ENCODE measurements around the gene CYB561D1.
"Not testable (repeated sequence)": the region's sequence is repeated elsewhere in the genome, so short reads cannot be mapped to it uniquely, and the experiment has no call there.

CYB561D1 gene, protein sequence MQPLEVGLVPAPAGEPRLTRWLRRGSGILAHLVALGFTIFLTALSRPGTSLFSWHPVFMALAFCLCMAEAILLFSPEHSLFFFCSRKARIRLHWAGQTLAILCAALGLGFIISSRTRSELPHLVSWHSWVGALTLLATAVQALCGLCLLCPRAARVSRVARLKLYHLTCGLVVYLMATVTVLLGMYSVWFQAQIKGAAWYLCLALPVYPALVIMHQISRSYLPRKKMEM

DNA sequence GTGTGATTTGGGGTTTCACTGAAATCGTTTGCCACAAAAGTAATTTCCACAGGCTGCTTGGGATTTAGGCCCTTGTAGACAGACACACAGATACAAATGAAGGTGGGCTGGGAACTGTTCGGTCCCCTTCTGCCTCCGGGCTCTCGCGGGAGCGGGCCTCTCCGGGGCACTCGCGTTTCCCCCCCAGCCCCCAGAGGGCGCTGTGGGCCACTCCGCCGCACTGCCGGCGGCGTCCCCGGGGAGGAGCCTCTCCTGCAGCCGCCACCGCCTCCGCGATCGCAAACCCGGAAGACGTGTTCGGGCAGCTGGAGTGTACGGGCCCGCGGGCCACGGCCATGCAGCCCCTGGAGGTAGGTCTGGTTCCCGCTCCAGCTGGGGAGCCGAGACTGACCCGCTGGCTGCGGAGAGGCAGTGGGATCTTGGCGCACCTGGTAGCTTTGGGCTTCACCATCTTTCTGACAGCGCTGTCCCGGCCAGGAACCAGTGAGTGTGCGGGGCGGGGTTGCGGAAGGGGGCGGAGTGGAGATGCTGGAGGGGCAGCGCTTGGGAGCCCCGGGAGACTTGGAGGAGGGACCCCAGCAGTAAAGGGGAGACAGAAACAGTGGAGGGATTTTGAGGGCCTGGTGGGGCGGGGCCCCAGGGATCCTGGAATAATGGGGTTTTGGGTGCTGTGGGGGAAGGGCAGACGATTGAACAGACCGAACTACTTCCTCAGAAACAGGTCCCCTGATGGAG lies at the start of gene CYB561D1:
CYB561D1 (plus strand) TSS at position 290 of the 735 bp plus-strand sequence; CDS start at position 336, 46 bp downstream.
- DNase-seq = peak; percentile 88

DNA sequence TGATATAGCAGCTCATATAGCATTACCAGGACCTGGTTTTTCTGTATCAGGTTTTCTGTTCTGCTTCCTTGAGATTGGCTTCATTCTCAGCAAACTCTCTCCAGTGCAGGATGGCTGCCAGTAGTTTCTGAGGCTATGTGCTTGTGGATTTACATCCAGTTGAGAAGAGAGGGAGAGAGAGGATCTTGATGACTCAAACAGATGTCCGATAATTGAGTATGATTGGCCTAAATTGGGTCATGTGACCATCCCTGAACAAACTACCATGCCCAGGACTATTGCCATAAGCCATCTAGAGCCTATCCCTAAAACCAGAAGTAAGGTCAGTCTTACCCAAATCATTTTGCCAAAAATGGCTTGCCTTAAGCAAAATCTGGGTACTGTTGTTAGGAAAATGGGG lies 49.5 kb upstream of the CYB561D1 start:
- no peak for DNase-seq

DNA sequence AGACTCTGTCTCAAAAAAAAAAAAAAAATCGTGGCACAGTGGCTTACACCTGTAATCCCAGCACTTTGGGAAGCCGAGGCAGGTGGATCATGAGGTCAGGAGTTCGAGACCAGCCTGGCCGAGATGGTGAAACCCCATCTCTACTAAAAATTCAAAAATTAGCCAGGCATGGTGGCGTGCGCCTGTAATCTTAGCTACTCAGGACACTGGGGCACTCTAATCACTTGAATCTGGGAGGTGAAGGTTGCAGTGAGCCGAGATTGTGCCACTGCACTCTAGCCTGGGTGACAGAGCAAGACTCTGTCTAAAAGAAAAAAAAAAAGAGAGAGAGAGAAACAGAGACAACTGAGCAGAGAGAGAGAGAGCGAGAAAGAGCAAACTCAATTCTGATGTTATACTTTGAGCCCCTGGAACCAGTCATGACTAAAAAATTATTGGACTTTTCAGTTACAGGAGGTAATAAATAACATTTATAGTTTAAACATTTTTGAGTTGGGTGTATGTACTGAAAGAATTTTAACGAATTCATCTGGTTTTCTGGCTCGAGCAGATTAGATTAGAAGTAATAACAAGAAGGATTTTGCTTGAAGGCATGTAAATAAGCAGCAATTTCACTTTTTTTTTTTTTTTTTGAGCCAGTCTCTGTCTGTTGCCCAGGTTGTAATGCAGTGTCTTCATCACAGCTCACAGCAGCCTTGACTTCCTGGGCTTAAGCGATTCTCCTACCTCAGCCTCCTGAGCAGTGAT lies 47.8 kb upstream of the CYB561D1 start:
- DNase-seq = not testable (repeated sequence)

DNA sequence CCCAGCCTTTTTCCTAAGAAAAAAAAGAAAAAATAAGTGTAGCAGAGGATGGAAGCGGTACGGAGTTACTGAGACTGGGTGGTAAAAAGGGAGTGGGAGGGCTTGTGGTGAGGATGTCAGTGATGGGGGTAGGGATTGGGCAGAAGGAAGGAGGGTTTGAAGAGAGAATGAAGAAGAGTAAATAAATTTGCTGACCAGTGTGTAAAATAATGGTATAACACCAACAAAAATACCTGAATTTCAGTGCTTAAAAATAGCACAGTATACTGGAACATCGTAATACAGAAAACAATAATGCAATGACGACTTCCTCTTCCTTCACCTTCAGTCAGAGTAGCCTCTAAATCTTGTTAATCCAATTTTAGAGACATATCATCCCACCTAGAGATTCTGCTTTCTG lies 46.4 kb upstream of the CYB561D1 start:
- no peak for DNase-seq

DNA sequence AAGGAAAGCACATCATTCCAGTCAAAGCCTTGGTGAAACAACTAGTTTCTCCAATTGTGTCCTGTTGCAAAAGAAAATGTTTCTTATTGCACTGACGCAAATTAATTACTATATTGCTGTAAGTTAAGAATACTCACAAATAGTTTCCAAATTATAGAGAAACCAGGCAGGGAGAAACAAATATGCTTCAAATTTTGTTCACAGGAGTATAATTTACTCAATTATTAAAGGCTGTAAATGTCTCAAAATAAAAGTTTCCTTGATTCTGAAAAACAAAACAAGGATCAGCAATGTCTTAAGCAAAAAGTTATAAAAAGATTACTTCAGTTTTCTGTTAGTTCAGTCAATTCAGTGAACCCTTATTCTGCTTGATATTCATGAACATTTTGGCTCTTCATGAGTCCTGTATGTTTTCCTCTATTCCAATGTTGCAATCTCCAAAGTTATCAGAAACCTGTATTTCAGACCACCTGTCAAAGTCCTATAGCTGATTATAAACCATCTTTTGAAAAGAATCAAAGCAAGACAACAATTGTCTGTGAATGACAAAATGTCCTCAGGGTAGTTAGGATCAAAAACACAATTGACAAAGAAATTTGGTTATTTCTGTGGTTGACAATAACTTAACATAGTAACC lies 39.3 kb upstream of the CYB561D1 start:
- no peak for DNase-seq

DNA sequence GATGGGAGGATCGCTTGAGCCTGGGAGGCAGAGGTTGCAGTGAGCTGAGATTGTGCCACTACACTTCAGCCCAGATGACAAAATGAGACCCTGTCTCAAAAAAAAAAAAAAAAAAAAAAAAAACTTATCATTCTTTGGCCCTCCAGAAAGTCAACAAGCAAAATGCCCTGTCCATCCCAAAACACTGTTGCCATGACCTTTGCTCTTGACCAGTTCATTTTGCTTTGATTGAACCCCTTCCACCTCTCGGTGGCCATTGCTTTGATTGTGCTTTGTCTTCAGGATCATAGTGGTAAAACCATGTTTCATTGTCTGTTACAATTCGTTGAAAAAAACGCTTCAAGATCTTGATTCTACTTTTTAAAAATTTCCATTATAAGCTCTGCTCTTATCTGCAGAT lies 36.1 kb upstream of the CYB561D1 start:
- no peak for DNase-seq

DNA sequence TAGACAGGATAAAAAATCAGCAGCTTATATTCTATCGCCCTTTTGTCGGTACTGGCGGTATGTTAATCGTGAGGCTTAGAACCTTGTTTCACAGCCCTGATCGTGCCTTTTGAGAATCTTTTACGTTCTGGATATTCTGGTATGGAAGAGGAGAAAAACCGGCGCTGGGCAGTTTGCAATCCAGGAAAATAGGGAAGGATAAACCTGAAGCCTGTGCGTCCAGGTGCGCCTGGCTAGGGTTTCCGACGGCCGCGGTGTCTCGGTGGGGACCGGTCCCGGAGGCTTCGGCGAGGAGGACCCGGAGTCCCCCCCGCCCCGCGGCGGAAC lies 27.8 kb upstream of the CYB561D1 start:
- DNase-seq = no peak

DNA sequence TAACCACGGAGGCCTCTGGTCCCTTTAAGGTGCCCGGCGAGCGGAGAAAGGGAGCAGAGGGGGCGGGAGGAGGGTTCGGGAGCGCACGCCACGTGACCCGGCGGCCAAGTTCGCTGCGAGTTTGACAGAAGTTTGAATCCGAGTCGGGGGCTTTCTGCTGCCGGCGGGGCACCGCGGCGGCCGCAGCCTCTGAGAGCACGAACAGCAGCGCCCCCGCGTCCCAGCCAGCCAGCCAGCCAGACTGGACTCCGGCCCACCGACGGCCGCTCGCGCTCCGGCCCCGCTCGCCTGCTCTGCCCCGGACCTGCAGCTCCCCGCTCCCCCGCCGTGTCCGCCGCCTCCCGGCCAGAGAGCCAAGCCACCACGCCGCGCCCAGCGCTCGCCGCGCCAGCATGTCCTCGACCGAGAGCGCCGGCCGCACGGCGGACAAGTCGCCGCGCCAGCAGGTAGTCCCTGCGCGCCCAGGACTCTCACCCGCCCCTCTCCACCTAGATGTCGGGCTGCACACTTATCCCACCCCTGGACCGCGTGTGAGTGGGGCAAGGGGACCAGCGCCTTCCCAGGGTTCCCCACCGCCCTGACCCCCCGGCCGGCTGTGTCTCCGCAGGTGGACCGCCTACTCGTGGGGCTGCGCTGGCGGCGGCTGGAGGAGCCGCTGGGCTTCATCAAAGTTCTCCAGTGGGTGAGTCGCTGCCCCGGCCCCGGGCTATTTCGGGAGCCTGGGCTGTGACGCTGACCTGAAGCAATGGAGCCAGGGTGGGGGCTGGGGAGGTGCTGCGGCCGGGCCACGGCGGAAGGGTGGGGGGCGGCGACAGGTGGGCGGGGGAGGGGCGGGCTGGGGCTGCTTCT lies 27.2 kb upstream of the CYB561D1 start, which contains the start of gene SYPL2:
SYPL2 (plus strand) TSS at position 95 of the 849 bp plus-strand sequence; CDS start at position 393, 298 bp downstream.
- no peak for DNase-seq

DNA sequence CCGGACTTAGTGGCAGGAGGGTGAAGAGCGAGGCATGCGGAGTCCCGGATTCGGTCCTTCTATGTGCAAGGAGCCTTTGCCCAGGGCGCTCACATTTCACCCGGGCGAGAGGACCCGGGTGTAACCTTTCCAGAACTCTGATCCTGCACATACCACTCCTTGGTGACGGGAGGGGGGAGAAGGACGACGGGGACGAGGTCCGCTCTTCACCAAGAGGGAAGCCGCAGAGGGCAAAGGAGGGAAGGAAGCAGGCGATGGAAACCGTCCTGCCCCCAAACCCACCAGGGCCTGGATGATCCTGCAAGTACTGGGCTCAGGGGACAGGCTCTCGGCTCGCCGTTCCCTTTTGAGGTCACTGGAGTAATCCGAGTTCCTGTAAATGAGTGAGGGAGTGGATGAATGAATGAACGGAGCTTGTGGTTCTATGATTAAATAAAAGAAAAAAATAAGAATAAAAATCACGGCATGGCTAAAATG lies 26.6 kb upstream of the CYB561D1 start:
- DNase-seq = no peak

DNA sequence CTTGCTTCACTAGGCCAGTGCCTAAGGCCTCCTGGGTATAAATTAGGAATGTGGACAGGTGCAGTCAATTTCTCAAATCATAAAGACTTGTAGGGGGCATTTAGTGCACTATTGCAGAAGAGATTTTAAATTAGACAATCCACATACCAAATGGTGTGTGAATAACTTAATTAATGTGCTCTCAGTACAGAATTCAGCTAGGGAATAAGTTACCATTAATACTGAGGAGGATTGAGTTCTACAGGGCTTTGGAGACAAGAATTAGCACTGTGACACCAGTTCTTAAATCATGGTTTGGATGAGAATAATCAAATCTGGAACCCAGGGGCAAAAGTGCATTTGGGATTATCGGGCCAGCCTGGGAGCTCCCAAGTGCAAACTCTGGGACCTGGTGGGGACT lies 25.8 kb upstream of the CYB561D1 start:
- DNase-seq = no peak

DNA sequence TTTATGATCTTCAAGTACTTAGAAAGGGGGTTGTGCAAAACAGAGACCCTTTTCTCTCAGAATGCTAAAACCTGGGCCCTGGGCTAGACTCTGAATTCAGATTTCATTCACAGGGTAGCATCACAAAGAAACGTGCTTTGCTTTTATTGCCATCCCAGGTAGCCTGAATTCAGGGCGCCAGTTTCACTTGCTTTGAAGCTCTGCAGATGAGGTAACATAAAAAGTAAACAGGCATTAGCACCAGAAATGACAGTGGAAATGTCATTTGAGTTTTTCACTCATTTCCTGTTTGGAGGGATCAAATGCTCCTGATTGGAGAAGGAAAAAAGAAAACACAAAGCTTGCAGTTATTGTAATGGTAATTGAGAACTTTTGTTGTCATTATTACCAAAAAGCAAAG lies 25.0 kb upstream of the CYB561D1 start:
- no peak for DNase-seq

DNA sequence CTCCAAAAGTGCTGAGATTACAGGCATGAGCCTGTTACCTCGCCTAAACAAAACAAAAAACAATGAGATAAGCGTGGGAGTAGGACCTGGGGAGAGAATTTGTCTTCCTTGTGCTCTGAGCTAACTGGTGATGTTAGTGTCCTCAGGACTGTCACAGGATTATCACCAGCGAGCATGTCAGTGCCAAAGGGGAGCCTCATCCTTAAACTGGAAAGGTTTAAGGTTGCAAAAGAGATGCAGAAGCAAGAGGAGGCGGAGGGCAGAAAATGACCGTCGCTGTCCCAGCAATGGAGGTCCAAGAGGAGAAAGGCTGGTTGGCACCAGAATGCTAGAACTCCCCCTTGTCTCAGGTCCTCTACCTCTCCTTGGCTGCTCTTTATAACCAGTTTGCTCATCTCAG lies 23.6 kb upstream of the CYB561D1 start:
- no peak for DNase-seq

DNA sequence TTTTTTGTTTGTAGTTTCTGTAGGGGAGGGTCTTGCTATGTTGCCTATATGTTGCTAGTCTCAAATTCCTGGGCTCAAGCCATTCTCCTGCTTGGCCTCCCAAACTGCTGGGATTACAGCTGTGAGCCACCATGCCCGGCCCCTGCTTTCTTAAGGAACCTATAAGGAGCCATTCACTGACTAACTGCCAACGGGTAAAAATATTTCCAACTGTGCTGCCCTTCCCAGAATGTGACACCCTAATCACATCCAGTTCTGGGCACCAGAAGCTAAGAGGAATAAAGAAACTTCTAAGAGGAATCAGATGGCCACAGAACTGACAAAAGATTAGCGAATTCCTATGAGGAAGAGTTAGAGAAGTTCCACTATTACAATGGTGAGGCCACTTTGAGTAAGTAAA lies 21.1 kb upstream of the CYB561D1 start:
- no peak for DNase-seq

DNA sequence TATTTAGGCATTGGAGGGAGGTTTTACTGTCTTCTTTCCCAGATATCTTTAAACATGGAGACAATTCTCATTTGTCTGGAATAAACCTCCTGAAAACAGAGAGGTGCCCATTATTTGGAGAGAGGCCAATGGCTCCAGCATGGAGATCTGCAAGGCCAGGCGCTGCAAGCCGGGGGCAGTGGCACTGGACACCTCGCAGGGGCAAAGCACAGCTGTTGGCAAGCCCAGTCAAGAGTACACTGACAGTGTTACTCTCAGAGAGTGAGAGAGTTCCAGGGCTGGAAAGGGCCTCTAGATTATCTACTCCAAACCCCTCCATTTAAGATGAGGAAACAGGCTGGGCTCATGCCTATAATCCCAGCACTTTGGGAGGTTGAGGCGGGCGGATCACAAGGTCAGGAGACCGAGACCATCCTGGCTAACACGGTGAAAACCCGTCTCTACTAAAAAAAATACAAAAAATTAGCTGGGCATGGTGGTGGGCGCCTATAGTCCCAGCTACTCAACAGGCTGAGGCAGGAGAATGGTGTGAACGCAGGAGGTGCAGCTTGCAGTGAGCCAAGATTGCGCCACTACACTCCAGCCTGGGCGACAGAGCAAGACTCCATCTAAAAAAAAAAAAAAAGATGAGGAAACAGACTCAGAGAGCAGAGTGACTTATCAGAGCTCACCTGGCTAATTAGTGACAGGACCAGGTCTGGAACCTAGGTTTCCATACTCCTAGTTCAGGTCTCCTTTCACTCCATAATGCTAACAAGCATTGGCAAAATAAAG lies 20.4 kb upstream of the CYB561D1 start:
- not testable (repeated sequence) for DNase-seq

DNA sequence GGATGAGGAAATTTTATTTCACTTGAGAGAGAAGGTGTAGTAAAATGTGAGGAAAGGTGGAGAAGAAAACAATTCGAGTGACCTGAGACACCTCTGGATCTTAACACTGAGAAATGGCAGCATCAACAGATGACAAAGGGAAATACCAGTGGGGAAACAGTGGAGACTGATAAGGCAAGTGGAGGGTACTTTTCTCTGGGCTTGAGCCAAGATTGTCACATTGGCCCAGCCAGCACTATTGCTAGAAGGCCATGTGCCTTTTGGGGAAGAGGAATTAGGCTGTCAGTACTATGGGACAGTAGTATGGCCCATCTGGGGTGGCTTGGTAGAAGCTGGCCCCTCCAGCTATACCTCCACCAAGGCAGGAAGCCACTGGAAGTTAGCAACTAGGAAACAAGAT lies 19.2 kb upstream of the CYB561D1 start:
- no peak for DNase-seq

DNA sequence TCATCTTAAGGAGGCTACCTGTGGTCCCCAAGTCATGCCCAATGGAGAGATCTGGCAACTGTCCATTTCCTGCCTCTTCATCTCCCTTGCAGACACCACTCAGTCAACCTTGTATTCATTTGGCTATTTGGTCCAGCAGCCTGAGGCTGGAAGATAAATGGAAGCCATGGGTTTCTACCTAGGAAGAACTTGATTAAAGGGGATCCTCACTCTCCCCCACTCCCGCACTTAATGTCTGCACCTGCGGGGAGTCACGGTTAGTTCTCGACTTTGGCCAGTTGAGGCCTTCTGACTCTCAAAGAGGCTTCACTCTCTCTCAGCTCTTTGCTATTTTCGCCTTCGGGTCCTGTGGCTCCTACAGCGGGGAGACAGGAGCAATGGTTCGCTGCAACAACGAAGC lies 18.6 kb upstream of the CYB561D1 start:
- DNase-seq = no peak

DNA sequence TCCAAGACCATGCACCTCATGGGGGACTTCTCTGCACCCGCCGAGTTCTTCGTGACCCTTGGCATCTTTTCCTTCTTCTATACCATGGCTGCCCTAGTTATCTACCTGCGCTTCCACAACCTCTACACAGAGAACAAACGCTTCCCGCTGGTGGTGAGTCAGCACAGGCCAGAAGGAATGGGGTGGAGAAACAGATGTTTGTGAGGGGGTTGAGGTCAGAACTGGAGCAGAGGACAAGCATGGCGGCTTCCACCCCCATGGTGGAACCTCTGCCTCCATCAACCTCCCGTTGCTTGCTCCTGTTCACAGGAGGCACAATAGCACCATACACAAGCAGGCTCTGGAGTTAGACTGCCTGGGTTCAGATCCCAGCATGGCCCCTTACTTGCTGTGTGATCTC lies 17.1 kb upstream of the CYB561D1 start:
- DNase-seq = no peak

DNA sequence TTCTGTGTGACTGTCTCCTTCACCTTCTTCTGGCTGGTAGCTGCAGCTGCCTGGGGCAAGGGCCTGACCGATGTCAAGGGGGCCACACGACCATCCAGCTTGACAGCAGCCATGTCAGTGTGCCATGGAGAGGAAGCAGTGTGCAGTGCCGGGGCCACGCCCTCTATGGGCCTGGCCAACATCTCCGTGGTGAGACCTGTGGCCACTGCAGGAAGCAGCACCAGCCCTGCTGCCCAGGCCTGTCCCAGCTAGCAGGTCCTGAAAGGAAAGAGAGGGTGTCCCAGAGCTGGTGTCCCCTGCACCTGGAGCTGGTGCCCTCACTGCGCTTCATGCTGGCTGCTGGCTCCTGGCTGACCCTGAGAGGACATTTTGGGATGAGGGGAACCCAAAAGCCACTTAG lies 16.1 kb upstream of the CYB561D1 start:
- DNase-seq = no peak

DNA sequence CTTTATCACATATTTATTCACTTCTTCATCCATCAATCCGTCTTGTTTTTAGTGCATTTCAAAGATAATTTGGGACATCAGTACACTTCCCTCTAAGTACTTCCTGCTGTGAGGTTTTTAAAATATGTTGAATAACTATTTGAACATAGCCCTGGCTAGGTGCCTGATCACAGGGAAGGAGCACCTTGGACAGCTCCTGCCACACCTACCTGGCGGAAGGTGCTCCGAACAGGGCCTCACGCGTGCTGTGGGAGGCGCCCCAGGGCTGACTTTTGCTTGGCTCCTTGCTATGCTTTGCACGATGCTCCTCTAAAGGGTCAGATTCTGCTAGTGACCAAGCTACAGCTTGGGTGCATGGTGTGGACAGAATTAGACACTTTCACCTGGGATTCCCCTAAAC lies 15.1 kb upstream of the CYB561D1 start:
- peak; percentile 47 for DNase-seq

DNA sequence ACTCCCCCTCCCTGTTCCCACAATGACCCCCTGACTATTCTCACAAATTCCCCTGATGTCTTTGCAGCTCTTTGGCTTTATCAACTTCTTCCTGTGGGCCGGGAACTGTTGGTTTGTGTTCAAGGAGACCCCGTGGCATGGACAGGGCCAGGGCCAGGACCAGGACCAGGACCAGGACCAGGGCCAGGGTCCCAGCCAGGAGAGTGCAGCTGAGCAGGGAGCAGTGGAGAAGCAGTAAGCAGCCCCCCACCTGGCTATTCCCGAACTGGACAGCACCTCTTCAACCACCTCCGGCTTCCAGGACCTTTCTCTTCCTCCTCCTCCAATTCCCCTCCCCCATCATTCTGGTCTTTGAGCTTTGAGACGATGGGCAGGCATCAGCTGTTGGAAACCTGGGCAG lies 14.6 kb upstream of the CYB561D1 start:
- DNase-seq = no peak

DNA sequence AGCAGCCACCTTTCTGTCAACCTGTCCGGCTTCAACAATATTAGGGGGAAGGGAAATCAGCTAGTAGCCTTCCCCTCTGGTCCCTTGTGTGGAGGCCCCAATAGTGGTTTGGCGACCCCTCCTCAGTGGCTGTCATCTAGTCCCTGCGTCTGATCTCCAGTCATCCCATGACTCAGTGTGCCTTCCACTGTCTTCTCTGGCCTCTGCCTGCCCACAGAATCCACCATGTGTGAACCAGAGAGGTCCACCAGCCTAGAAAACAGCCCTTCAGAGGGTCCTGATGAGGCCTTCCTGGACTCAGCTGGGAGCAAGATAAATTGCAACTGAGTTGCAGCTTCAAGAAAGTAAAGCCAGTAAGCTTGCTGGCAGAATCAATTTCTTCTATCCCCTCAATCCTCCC lies 14.0 kb upstream of the CYB561D1 start:
- DNase-seq = no peak

DNA sequence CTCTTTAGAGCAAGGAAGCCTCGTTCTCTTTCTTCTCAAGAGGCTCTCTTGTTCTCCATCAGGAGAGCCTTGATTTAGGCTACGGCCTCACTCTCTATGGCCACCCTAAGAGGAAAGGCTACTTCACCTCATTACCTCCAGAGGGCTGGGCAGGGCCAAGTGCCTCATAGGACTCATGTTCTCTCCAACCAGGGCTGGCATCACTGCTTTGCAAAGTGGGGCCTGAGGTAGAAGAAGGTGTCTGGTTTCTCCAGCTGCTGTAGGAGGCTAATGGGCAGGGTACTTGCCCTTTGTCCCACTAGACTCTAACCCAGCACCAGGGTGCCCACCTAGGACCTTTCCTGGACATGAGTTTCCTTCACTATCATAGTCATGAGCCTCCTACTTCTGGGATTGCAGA lies 12.2 kb upstream of the CYB561D1 start:
- no peak for DNase-seq
